Fibroblast of the aortic adventitia (primary cell): Measurements from ENCODE around the gene ZNF511. TPM values are rescaled to one million over a fixed set of nuclear protein-coding genes. Genes with fewer than 3 reads are reported as not detected.
A peak's percentile ranks its signal among the peaks of the same experiment; 100 is the strongest.

Source experiments
- DNase-seq: peaks from one replicate; pipeline ENCODE4 v3.0.0-alpha.2; 2010; ENCODE audit warnings: low read depth
- H3K4me3 ChIP-seq: 2 replicates; pipeline ENCODE4 v1.5.1; 2011; ENCODE audit warnings: low read depth, mild to moderate bottlenecking, control low read depth, low read length, moderate library complexity
- CTCF ChIP-seq: IDR thresholded peaks from 2 replicates; pipeline ENCODE4 v1.5.1; 2011; ENCODE audit warnings: mild to moderate bottlenecking, low read length, control low read depth, inconsistent platforms; ENCODE audit not compliant: insufficient read depth
- total RNA-seq: library from RNA; depleted of rRNA; stranded (reverse); fragments of >200 nt; gene quantifications from 2 replicates; pipeline ENCODE4 v1.2.3, GENCODE V29; 2012; ENCODE audit warnings: low replicate concordance

ZNF511 gene
- total RNA-seq, 1 donor = 22.1 TPM

GRCh38 chr10:133283931-133284330 is 24.8 kb upstream of the ZNF511 start:
- no peak for TF ChIP-seq CTCF
- H3K4me3 ChIP-seq = no peak overlapping the region
- DNase-seq = no peak

GRCh38 chr10:133285217-133285616 is 23.5 kb upstream of the ZNF511 start:
- no peak for DNase-seq
- TF ChIP-seq CTCF = no peak
- no peak overlapping the region for H3K4me3 ChIP-seq

- TF ChIP-seq CTCF = no peak
- no peak for DNase-seq
- no peak overlapping the region for H3K4me3 ChIP-seq
These were observed 22.3 kb upstream of the ZNF511 start for GRCh38 chr10:133286366-133286765.

GRCh38 chr10:133287832-133288500 is 20.7 kb upstream of the ZNF511 start:
- no peak for DNase-seq
- H3K4me3 ChIP-seq = no peak overlapping the region
- no peak for TF ChIP-seq CTCF

- no peak overlapping the region for H3K4me3 ChIP-seq
- no peak for DNase-seq
- TF ChIP-seq CTCF = no peak
These were observed 19.0 kb upstream of the ZNF511 start for GRCh38 chr10:133289761-133290160.

GRCh38 chr10:133292919-133293809 is 15.6 kb upstream of the ZNF511 start:
- no peak overlapping the region for H3K4me3 ChIP-seq
- peak; percentile 42 for DNase-seq
- no peak for TF ChIP-seq CTCF
